Colon (tissue), 2 donors: ENCODE measurements around the gene BNC2.

Source experiments
- FAIRE-seq: peaks from 2 replicates; lab custom pipeline; 2012; peaks lifted over from hg19 to GRCh38; lab: Jason Lieb, UNC
- donor health status: control.
- donor health status: control.

Gene BNC2

DNA sequence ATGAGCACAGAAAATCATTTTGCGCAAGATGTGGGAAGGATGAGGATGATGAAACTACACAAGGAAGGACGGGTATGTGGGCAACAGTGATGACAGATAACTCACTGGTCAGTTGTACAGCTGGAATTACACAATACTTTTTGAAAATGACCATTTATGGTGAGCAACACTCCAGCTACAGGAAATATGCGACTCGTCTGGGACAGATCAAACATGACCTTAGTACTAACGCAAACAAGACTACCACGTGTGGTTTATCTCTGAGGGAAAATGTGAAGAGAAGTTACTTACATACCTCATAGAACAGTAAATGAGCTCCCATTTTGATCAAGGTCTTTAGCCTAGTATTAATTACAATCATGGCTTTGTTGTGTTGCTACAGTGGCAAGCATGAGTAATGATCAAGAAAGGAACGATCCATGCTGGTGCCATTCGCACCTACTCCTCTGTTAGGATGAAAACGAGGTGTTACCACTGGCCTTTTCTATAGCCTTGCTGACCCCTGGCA lies 456.9 kb downstream of the BNC2 start:
- FAIRE-seq: no peak

GRCh38 chr9:16412740-16413139 lies 457.7 kb downstream of the BNC2 start:
- FAIRE-seq: no peak

DNA sequence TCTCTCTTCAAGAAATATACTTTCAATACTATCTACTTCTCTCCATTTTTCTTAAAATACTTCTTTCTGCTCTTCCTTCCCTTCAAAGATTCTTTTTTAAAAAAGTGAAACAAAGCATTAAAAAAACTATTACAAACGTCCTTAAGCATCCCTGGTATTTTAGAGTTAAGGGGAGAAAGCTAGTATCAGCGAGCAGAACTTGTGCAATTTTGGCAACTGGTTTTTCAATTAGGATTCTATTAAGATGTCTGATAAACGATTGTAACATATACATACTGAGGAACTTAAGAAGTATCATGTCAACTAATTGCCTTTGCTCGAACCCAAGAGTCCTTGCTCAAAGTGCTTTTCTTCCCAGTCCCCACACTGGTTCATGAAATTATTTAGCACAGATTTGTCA lies 459.2 kb downstream of the BNC2 start:
- no peak for FAIRE-seq

DNA sequence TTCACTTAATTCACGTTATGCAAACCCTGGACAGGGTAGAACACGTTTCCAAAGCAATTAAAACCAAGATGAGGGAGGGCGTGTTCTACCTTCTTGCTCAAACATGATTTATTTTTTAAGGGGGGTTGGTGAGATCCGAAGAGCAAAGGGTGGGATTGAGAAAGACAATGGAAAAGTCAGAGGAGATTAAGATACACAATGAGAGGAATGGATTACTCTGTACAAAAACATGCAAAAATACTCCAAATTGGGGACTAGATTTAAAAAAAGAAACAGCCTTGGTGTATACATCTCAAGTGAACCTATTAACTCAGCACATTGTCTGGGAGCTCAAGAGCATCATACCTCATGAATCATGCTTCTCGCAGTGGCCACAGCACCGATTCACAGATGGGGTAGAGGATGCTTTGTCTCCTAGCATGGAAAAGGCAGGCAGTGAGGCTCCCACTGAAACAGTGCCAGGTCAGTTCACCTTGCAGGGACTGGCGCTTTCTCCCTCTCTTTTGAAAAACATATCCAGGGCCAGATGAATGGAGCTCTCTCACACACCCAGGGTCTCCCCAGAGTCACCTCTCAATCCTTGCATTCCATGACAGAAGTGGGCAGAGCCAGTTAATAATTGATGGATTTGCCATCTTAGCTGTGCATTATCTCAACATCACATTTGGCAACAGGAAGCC lies 459.7 kb downstream of the BNC2 start:
- no peak for FAIRE-seq

- no peak for FAIRE-seq
Observed at GRCh38 chr9:16407617-16408016, 462.9 kb downstream of the BNC2 start.

DNA sequence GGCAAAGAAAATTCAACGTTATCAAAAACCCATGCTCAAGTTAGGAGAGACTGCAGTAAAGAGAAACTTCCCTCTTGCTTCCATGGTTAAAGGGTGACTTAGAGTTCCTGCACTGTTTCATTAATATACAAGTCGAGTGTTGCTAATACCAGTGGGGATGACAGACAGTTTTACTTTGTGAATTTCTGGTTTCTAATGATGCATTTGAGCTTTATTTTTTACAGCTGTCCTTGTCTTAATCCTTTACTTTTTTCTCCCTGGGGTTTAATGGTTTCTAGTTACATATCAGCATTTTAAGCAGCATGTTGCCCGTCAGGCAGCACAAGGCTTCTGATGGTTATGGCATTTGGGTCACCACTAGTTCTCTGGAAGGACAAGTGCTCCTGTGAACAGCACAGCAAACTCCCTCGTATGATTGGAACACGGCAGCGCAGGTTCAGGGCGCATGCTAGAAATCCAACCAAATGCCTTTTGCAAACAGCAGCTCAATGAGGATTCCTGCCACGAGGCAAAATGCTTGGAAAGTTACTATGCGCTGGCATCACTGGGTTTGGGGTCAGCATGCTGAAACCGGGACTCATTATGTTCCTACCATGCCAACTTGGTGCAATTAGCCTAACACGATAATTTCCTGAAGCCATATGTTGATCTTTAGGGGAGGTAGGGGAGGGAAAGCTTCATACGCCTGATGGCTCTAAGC lies 463.8 kb downstream of the BNC2 start:
- FAIRE-seq: no peak

DNA sequence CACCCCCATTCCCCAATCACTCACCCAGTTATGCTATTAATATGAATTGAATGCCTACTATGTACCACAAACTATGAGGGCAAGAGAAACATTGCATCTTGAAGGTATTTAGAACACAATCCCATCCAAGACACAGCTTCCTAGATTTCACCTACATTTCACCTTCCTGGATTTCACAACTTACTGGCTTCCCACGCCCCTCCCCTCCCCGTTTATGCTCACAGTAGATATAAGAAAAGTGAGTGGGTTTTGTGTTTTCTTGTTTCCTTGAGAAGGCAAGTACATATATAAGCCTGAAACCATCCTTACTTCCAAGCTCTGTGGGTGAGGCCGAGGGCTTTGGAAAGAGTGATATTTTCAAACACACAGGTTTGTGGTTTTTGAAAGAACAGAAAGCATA lies 465.0 kb downstream of the BNC2 start:
- no peak for FAIRE-seq

DNA sequence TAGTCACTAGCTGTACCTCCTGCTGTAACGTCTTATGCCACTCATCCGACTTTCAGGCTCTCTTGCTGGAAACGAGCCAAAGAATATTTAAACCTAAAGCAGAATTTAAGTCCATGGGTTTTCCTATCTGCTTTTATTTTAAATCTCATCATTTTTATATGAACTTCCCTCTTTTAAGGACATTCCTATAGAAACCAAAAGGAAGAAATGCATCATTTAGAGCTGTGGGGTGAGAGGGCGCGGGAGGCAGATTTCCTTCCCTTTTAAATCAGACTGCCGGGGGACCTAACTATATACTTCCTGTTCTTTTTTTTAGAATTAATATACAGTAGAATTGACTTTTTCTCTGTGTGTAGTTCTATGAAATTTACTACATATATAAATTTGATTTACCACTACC lies 468.8 kb downstream of the BNC2 start:
- no peak for FAIRE-seq

DNA sequence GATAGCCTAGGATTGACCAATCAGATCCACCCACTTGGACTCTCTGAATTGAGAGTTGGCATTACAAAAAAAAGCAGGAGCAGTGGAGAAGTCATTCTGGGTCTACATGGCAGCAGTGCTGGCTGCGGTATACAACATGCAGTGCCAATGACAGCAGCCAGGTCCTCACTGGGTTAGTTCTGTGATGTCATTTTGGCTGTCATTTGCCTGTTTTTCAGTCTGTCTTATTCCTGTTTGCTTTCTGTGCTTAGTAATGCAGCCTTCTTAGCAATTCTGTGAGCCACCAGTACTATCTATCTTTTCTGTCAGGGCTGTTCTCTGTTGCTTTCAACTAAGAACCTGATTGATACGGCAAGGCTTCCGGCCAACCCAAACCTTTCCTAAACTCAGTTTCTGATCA lies 471.8 kb downstream of the BNC2 start:
- no peak for FAIRE-seq

- FAIRE-seq: no peak
Observed at GRCh38 chr9:16396389-16396788, 474.1 kb downstream of the BNC2 start.

GRCh38 chr9:16391369-16391768 lies 479.1 kb downstream of the BNC2 start:
- no peak for FAIRE-seq

DNA sequence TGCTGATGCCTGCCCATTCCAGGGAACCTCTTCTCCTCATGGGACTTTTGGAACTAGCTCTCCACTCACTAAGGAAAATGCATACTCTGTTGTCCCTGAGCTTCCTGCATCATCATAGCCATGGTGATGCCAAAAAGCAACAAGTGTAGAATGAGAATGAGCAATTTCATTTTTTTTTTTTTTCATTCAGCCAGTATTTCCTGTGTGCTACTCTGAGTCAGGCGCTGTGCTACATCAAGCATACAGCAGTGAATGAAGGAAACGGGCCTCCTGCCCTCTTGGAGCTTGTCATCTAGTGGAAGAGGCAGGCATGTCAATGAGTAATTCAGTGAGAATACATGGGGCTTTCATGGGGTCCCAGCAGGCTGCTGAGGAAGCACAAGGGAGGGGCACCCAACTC lies 483.1 kb downstream of the BNC2 start:
- no peak for FAIRE-seq

GRCh38 chr9:16386827-16387077 lies 483.7 kb downstream of the BNC2 start:
- FAIRE-seq: no peak

GRCh38 chr9:16386007-16386826 lies 484.3 kb downstream of the BNC2 start:
- no peak for FAIRE-seq

- no peak for FAIRE-seq
Observed at GRCh38 chr9:16385590-16385989, 484.9 kb downstream of the BNC2 start.

DNA sequence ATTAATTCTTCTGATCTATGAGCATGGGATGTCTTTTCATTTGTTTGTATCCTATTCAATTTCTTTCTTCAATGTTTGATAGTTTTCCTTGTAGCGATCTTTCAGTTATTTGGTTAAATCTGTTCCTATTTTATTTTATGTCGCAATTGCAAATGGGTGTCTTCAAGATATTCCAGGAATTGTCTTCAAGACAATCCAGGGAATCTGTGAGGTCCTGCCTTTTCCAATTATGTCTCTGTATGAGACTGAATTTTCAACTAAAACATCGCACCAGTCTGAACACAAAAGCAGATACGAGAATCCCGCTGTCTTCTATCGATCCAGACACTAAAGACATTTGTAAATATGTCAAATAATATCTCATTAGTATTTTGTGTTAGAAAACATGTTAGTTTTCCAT lies 485.5 kb downstream of the BNC2 start:
- FAIRE-seq: no peak

DNA sequence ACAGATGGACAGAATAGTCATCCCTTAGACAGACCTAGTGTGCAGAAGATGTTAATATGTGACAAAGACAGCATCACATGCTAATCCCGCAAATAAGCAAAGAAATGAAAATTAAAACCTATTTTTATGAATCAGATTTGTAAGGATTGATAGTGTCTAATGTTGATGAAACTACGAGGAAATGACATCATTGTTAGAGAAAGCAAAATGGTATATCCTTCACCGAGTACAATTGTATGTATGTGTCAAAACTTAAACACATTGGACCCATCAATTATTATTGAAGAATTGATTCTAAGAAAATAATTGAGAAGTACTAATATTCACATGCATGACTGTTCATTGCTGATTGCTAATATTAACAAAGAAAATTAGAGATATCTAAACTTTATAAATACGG lies 493.2 kb downstream of the BNC2 start:
- no peak for FAIRE-seq

DNA sequence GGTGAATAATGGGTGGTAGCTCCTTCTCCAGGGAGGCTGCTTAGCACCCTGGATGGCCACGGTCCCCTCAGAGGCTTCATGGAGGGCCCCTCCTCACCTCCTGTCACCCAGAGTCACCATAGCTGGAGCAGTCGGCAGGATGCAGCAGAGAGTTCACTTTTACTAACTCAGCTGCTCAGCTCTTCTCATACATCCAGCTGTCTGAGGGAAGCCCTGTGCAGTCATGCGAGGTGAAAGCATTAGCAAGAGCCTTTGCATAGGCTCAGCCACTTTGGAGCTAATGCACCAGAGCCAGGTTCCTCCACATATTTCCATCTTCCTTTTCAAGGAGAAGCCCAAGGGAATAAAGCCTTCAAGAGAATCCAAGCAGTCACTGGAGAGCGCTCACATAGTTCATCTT lies 499.2 kb downstream of the BNC2 start:
- FAIRE-seq: no peak

DNA sequence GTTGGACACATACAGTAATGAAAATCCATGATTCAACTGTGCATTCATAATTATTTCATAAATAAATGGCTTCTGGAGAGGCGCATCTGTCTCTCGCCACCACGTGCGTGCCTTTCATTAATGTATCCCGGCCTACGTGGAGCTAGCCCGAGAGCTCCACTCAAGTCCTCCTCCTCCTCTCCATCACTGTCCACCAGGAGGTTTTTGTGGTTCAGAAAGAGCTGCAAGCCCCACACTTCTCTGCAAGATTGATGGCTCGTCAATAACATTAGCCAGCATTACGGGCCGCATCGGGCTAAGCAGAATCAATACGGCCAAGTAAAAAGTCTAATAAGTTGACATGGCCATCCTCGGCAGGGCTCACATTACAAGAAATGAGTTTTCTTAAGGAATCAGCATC lies 499.8 kb downstream of the BNC2 start:
- FAIRE-seq: no peak

GRCh38 chr9:16369427-16369826 lies 501.0 kb downstream of the BNC2 start:
- no peak for FAIRE-seq

GRCh38 chr9:16368237-16369087 lies 502.0 kb downstream of the BNC2 start:
- FAIRE-seq: no peak

DNA sequence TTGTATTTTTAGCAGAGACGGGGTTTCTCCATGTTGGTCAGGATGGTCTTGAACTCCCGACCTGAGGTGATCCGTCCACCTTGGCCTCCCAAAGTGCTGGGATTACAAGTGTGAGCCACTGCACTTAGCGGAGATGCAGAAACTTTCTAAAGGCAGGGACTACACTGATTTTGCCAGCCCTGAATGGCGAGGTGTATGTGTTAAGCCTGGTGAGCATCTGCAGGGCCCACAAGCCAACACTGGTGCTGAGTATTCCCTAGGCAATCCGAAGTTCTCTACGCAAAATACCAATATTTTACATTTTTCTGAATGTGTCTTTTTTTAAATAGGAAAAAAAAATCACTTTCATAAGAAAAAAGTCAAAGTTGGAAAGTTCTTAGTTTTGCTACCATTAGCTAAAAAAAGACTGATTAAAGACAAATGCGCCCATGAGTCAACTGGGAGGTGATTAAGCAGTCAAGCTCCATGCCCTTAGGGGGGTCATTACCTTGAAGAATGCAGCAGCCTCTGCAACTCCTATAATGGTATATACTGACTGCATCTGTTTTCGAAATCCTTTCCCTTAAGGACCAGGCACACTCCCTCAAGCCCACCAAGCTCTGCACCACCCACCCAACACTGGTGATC lies 502.8 kb downstream of the BNC2 start:
- FAIRE-seq: no peak
